HG03196 (cell line): ENCODE data around the gene MICAL1.

Experiments
- ATAC-seq: cut with Tn5 transposase; IDR thresholded peaks from one replicate; pipeline ENCODE4 v1.9.1; 2021; ENCODE audit not compliant: unreplicated experiment

MICAL1 gene

DNA sequence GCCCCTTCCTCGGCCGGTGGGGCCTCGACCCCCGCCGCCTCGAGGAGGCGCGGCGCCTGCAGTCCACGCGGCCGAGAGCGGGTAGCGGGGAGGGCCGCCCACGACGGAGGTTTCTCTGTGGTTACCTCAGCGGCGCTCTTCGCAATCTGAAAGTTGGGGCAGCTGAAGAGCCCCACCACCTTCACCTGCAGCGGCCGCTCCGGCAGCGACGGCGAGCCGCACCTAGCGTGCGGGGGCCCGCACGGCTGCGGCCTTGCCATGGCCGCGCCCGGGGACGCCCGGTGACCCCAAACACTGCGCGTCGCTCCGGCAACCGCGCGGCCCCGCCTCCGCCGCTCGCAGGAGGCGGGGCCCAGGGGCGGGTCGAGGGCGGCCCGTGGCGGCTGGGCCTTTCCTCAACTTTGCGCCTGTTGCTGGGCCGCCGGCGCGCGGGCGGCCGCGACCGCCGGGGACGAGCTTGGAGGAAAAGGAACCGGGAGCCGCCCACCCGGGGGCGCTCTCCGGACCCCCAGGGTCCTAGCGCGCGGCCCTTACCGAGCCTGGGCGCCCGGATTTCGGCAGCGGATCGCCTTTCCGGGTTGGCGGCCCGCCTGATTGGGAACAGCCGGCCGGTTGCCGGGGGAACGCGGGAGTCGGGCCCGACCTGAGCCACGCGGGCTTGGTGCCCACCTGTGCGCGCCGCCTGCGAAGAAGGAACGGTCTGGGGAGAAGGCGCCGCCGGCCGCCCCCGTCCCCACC, 15.1 kb downstream of the MICAL1 start, which contains the start of the genes PPIL6 and SMPD2:
PPIL6 (minus strand) TSS at position 298 of the 738 bp plus-strand sequence; CDS start at position 260, 38 bp downstream.
SMPD2 (plus strand) TSS at position 394 of the 738 bp plus-strand sequence. CDS start 398 bp downstream, outside the sequence.
- peak; percentile 83 for ATAC-seq

DNA sequence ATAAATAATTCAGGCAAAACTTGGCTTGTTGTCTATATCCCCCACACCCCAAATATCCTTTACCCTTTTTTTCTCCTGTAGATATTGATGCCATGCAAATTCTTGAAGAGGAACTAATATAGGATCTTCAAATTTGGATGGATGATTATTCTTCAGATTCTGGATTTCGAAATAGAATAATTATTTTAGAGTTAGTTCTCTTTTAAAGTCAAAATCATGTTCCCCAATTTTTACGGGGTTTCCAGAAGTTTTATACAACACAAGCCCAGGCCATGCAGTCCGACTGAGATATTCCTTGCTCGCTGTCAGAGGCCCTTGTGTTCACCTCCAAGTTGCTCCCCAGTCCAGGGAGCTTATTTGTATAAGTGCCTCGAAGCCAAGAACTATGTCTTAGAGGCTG, 19.5 kb downstream of the MICAL1 start:
- ATAC-seq = no peak

- no peak for ATAC-seq
These were observed 21.1 kb downstream of the MICAL1 start for GRCh38 chr6:109434456-109434855.

GRCh38 chr6:109429496-109429895, 26.1 kb downstream of the MICAL1 start:
- no peak for ATAC-seq

- ATAC-seq = no peak
These were observed 26.6 kb downstream of the MICAL1 start for GRCh38 chr6:109428889-109429477.

DNA sequence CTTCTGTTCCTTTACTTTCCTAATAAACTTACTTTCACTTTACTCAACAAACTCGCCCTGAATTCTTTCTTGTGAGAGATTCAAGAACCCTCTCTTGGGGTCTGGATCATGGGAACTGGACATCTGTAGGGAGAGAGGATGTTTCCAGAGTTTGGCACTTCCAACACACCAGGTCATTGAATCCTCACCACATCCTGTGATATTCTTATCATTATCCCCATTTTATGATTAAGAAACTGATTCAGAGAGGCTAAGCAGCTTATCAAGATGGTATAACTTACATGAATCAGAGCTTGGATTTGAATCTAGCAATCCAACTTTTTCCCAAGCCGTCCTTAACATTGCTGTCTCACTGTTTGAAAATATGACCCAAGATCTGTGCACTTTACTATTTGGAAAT, 30.6 kb downstream of the MICAL1 start:
- no peak for ATAC-seq

- no peak for ATAC-seq
These were observed 34.4 kb downstream of the MICAL1 start for GRCh38 chr6:109421184-109421583.

DNA sequence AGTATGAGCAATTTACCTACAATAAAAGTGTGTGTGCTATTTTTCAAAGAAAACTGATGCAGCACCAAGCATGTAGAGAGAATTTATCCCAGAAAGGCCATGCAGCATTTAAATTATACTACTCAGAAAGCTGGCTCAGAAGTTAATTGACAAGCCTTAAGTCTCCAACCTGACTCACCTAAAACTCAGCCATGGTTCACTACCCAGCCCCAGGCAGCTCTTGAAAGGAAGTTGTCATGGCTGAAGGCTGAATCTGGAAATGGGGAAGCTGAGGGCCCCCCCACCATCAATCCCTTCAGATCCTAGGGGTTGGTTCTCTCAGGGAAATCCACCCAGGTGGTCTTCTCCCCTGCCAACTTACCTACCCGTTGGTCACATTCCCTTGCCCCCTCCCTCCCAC, 34.8 kb downstream of the MICAL1 start:
- ATAC-seq = no peak

DNA sequence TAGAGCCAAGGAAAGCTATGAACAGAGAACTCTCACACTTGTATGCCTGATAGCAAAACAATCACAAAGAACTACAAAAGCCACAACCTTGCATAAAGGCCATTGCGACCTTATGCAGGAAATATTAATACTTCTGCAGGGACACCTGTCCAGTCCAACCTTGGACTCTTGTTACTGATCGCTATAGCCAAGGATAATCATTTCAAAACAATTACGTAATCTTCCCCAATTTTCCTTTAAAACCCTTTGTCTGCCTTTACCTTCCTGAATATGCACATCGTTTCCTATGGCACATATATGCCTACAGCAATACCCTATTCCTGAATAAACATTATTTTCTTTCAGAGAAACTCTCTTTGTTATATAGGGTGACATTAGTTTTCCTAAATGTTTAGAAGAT, 37.9 kb downstream of the MICAL1 start:
- ATAC-seq = no peak

DNA sequence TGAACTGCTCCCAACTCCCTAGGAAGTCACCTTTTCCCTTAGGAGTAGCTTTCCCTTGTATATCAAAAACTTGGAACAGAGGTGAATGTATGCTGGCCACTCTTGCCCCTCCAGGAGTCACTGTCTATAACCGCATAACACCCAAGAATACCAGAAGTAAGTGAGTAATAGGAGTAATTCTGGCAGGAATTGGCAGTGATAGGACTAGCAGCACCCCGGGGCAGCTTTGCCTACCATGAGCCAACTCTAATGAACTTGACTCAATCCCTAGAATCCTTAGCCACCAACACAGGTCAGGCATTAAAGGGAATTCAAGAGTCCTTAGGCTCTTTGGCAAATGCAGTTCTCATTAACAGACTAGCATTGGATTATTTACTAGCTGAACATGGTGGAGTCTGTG, 44.5 kb downstream of the MICAL1 start:
- no peak for ATAC-seq

DNA sequence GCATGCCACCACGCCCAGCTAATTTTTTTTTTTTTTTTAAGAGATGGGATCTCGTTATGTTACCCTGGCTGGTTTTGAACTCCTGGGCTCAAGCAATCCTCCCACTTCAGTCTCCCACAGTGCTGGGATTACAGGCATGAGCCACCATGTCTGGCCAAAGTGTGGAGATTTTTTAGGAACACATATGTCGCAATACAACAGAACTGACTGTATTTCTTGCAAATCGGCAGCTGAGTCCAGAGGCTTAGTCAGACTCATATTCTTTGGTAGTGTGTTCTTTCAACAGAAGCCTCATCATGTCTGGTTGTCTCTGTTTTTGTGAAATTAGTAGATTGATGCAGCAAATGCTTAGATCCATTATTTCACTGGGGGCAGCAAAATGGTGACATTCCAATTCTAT, 49.4 kb downstream of the MICAL1 start:
- ATAC-seq = no peak

- ATAC-seq = no peak
These were observed 58.6 kb downstream of the MICAL1 start for GRCh38 chr6:109397020-109397419.

DNA sequence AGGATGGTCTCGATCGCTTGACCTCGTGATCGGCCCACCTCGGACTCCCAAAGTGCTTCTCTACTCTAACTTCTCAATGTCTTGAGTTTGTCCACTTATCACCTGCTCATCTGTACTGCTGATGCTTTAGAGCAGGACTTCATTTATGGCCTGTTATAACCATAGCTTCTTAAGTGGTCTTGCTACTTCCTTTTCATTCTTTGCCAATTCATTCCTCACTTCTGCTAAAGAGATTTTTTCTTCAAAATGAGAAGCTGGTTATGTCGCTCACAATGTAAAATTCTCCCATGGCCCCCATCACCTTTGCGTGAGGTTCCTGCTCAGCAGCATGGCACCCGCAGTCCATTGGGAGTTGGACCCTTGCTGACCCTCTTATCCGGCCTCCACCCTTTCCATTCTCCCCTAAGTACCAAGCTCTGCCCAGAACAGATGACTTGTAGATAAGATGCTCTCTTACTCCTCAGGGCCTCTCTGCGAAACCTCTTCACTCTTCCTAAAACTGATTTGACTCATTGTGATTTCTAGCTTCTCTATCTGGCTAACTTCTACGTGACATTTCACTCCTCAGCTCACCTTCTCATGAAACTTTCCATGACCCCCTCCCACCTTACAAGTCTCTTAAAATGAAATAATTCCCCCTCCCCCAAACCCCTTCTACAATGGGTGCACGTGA, 59.4 kb downstream of the MICAL1 start:
- no peak for ATAC-seq
